Limb (tissue), 2 donors: ENCODE results near the gene NDUFAF2.
"Not testable (repeated sequence)": the region's sequence is repeated elsewhere in the genome, so short reads cannot be mapped to it uniquely, and the experiment has no call there.

Experiments used
- DNase-seq, 2 donors: peaks; one replicate each; pipeline ENCODE4 v3.0.0-alpha.2; 2016; ENCODE audit errors: extremely low spot score in 2 of 2

NDUFAF2 gene

GRCh38 chr5:61047346-61047745 lies 102.3 kb downstream of the NDUFAF2 start:
- DNase-seq, result no peak

GRCh38 chr5:61048534-61048933 lies 103.5 kb downstream of the NDUFAF2 start:
- no peak for DNase-seq

GRCh38 chr5:61050292-61050691 lies 105.3 kb downstream of the NDUFAF2 start:
- no peak for DNase-seq

GRCh38 chr5:61051267-61051666 lies 106.3 kb downstream of the NDUFAF2 start:
- no peak for DNase-seq

- DNase-seq, result no peak
Observed at GRCh38 chr5:61052882-61053281, 107.9 kb downstream of the NDUFAF2 start.

GRCh38 chr5:61053937-61054336 lies 108.9 kb downstream of the NDUFAF2 start:
- no peak for DNase-seq

- DNase-seq, result peak in 1 of 2 donors; percentile 36
Observed at GRCh38 chr5:61055434-61056006, 110.5 kb downstream of the NDUFAF2 start.

- no peak for DNase-seq
Observed at GRCh38 chr5:61059499-61059898, 114.5 kb downstream of the NDUFAF2 start.

- DNase-seq, result no peak
Observed at GRCh38 chr5:61069150-61069549, 124.1 kb downstream of the NDUFAF2 start.

GRCh38 chr5:61071526-61071925 lies 126.5 kb downstream of the NDUFAF2 start:
- no peak for DNase-seq

- DNase-seq, result no peak
Observed at GRCh38 chr5:61076626-61077025, 131.6 kb downstream of the NDUFAF2 start.

GRCh38 chr5:61081741-61082140 lies 136.7 kb downstream of the NDUFAF2 start:
- DNase-seq, result no peak

GRCh38 chr5:61082516-61083280 lies 137.7 kb downstream of the NDUFAF2 start:
- DNase-seq, result no peak

GRCh38 chr5:61084658-61085057 lies 139.7 kb downstream of the NDUFAF2 start:
- no peak for DNase-seq

GRCh38 chr5:61085885-61086284 lies 140.9 kb downstream of the NDUFAF2 start:
- no peak for DNase-seq

GRCh38 chr5:61087921-61088320 lies 142.9 kb downstream of the NDUFAF2 start:
- DNase-seq, result no peak

GRCh38 chr5:61089351-61089750 lies 144.3 kb downstream of the NDUFAF2 start:
- DNase-seq, result no peak

GRCh38 chr5:61093046-61093771 lies 148.2 kb downstream of the NDUFAF2 start:
- not testable (repeated sequence) for DNase-seq

- DNase-seq, result no peak
Observed at GRCh38 chr5:61097465-61097864, 152.5 kb downstream of the NDUFAF2 start.

GRCh38 chr5:61098251-61098995 lies 153.4 kb downstream of the NDUFAF2 start:
- DNase-seq, result no peak

- no peak for DNase-seq
Observed at GRCh38 chr5:61100437-61100836, 155.4 kb downstream of the NDUFAF2 start.

- no peak for DNase-seq
Observed at GRCh38 chr5:61114441-61114840, 169.4 kb downstream of the NDUFAF2 start.
